GM18520 (cell line): Measurements from ENCODE around the gene VAC14.

ENCODE experiments used
- ATAC-seq: cut with Tn5 transposase; IDR thresholded peaks from one replicate; pipeline ENCODE4 v1.9.1; 2021; ENCODE audit not compliant: unreplicated experiment

VAC14 gene

DNA sequence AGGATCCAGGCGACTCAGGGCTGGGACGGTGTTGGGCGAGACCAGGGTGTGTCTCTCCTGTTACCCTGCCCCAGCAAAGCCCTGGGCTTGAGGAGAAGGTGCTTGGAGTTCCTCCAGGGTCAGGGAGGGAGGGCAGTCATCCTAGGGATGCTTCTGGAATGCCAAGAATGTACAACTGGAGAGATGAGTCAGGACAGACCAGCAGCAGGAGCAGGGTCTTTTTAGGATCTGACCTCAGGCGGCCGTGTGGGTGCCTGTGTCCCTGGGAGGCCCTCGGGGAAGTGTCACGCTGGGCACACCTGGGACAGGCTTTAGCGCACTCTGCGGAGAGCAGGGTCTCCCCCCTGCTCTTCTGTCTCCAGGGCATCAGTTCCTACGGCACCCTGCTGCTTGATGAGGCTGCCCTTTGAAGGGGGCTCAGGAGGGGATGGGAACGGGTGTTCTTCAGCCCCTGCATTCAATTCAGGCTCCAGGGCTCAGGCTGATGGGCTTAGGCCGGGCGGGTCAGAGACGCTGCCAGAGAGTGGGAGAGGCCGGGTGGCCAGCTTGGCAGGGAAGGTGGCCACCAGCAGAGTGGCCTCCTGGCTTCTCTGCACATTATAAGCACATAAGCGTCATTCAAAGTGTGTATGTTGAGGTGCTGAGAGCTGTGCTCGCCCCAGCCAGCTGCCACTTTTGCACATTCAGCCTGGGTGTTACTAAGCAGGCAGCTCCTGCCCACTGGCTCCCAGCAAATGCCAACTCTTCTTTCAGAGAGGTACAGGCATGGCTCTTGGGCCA lies 106.7 kb downstream of the VAC14 start:
- no peak for ATAC-seq

DNA sequence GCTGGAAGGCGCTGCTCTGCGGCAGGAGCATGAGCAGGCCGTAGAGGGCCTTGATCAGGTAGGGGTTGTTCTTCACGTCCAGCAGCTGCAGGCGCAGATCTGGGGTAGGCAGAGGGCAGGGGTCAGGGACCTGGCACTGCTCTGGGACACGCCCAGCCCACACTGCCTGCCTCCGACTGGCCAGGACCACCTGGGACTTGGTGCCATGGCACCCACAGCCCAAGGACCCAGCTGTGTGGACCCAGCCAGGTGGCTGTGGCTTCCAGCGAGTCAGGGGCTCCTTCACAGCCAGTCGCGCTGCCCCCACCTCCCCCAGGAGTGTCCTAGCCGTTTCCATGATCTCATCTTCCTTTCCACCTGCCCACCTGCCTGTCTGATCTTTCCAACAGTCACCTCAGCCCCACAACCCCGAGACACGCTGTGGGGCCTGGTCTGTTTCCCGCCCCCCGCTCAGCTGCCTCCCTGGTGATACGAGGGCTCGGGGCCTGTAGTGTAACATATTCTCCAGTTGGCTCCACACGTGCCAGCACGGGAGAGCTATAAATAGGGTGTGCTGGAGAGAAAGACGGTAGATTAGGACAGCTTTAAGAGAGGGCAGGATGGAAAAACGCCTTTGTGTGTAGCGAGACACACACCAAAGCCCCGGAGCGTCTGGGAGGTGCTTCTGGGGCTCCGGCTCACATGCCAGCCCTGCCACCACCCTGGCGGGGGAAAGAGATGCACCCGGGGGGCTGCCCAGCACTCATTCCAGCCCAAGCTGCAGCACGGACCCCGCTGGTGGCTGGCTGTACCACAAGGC lies 107.9 kb downstream of the VAC14 start:
- no peak for ATAC-seq

DNA sequence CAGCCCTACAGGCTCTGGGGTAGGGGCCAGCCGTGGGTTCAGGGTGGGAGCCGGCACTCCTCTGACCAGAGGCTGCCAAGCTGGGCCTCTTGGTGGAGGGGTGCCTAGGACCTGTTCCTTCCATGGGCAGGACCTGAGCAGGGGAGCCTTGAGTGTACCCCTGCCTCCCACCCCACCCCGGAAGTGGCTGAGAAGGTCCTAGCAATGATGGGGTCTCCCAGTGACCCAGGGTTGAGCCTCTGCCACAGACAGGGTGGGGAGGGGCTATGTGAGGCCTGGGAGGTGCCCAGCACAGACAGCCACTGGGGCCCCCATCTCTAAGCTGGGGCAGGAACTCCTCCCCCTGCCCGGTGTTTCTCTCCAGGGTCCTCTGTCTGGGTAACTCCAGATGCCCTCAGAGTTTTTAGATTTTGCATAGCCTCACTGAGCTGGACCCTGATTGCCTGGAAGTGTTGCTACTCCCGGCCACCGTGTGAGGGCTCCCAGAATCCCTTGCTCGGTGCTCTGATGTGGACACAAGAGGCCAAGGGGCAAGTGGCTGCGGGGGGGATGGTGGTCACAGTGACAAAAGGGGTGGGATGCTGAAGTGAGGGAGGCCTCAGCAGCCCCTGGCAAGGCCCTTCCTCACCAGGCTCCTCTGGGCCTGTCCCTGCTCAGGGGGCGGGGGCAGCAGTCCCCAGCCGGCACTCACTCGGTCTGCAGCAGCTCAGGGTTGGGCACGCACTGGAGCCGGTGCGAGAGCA lies 108.7 kb downstream of the VAC14 start:
- ATAC-seq, result no peak

DNA sequence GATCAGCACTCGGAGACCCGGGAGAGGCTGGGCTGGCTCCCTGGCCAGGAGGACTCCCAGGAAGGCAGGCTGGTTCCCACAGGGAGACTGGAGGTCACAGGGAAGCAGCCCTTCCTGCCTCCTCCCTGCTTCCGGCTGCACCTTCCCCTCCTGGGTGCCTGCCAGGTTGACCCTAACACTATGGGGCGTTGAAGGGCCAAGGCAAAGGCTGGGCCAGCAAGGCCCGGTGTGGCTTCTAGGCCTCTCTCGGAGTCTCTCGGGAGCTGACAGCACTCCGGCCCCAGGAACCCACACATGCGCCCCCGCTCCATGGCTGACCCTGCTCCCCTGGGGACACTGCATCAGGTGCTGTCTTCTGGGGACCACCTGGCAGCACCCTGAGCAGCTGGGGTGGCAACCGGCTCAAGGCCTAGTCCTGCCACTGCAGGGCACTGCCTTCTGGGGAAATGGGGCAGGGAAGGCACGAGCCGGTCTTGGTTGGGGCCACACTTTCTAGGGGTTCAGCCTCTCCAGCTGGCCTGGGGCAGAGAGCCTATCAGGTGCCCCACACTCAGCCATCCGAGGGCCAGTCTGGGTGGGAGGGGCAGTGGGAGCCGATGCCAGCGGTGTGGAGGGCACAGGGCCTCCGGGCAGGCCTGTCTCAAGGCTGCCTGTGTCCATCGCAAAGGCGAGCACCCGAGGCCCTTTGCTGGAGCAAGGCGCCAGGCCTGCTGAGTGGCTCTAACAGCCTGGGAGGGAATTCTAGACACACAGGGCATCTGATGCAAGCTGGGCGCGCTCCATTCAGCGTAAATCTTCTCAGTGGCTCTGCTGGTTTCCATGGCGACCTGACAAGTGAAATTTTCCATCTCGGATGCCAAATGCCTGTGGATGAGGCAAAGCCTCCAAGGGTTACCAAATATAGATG lies 109.5 kb downstream of the VAC14 start:
- ATAC-seq, result no peak

DNA sequence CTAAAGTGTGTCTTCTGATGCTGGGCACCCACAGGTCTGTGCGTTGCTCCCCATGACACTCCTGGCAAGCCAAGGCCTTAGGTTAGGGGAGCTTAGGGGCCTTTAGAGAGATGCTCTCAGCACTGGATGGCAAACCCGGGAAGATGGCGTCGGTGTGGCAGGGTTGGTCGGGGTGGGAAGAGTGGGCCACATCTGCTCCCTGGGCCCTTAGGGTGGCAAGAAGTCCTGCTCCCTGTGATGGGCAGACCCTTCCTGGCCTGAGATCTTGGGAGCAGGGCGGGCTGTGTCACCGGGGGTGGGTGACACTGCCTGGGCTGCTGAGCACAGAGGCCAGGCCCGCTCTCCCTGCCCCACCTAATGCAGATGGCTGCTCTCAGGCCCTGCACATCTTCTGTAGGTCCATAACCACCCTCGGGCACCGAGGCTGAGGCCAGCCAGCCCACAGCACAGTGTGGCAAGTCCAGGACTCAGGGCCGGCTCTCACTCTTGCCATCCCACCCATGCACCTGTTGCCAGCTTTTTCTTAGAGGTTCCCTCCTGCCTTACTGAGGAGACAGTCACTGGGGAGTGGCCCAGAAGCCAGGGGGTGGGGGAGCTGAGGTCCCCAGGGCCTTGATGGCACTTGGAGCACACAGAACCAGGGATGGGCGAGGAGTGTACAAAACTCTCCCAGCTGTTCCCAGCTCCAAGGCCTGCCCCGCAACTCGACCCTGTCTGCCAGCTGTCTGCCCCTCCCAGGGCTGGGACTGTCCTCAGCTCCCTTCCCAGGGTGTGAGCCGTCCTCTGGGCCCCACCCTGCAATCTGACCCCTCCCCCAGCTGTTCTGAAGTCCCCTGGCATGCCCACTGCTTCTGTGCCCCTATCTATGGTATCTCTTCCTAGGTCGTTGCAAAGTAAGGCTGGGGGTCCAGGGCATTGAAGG lies 110.7 kb downstream of the VAC14 start:
- ATAC-seq, result no peak

DNA sequence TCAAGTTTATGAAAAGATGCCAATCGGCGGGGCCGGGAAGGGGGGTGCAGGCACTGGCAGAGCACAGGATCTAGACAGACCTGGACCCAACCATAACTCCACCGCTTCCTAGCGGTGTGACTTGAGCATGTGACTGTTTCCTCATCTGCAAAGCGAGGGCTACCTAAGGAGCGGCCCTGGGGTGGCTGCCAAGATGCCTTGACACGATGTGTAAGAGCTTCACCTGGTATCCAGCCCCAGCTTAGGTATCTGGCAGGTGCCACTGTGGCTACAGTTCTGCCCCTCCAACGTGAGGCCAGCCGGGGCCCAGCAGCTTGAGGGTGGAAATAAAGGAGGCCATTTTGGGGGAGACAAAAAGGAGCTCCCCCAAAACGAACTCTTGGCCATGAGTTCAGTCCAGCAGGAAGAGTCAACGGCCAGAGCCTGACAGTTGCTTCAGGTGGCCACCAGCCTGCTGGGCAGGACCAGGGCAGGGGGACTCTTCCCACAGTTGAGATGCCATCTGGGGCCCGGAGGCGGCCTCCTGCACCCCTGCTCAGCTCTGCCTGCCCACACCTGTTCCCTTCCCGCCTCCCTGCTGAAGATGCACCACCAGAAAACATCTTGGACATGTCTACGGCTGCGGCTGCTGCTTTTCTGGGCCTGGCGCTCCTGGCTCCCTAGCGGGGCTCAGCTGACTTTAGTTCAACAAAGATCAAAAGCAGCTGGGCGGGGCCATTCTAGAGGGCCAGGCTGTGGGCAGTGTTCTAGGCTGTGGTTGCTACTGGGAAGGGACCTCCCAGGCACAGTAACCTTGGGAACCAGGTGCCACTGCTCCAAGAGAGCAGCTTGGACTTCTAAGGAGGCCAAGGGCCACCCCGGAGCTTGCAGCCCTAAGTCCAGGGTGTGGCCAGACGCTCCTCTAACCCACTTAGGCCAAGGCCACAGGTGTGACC lies 111.7 kb downstream of the VAC14 start:
- ATAC-seq, result no peak

DNA sequence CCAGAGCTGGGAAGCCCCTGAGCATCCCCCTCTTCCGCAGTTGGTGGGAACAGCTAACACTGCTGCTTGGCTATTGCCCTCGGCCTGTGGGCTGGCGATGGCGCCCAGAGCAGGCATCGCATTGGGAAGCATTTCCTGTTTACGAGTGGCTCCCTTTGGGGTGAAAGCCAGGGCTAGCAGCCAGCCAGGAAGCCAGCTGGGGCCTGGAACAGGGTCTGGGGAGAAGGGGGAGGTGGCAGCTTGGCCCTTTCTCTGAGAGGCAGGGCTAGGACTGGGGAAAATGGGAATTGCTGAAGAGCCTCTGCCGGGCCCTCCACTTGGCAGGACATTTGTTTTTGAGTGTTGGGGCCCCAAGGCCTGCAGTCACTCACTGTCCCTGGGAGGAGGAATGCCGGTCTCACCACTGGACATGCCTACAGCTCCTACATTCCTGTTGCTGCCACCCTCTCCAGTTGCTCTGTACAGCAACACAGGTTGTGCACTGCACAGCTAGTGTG lies 112.7 kb downstream of the VAC14 start:
- ATAC-seq, result no peak

DNA sequence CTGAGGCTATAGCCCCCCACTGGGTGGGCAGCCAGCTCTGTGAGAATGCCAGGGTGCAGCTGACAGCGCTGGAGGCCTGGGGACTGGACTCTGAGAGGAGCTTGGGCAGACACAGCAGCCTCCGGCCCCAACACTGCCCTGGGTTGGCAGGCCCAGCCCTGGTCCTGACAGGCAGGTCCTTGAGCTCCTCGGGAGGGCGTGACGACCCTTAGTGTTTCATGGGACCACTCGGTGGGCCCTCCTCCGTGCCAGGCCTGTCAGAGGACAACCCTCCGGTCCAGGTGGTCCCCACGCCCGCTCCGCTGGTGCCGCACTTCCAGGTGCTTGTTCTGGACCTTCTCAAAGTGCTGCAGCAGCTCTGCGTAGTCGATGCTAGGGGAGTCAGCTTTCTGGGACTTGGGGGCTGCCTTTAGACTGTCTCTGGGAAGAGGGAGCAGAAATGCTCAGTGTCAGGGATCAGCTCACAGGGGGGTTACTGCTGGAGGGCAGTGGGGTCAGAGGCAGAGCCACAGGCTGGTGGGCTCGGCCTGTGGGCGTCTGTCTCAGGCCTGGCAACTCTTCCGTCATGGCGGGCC lies 113.2 kb downstream of the VAC14 start:
- no peak for ATAC-seq

DNA sequence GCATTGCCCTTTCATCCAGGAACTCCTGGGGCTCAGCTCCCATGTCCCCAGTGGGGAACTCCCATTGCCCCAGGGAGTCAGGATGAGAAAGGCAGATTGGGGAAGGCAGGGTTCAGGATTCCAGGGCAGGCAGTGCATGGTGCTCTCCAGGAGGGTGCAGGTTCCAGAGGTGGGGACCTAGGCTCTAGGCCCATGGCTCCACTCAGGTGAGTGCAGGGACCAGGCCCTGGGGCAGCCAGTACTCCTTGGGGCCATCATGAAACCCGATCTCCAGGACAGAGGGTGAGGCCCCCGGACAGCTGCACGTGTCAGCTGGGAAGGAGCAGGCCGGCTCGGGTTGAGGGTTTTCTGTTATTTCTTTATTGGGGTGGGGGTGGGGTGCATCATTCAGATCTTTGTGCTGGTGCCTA lies 113.9 kb downstream of the VAC14 start:
- no peak for ATAC-seq

DNA sequence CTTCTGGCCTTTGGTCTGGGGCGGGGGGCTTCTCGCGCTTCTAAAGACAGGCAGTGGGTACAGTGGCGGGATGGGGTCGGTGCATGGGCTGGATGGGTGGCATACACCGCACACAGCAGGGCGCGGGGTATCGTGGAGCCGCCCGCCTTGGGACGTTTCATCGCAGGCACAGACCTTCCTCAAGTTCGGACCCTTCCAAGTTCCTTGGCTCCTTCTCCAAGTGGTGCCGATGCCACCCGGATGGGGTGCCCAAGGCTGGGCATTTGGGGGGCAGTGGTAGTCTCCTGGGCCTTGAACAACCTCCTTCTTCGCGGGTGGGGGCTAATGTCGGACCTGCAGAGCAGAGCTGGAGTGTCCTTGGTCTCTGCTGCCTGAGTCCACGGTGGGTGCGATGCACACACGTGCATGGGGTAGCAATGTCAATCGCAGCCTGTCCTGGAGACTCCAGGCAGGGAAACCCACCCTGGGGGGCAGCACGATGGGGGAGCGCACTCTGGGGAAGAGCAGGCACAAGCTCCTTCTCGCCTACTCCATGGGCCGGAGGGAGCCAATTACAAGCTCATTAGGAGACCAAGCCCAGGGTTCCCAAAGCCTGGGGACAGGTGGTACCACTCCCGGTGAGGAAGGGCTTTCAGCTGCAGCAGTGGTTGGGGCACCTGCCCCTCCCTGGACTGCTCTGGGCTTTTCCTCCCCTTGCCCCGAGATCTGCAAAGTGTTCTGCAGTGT lies 114.4 kb downstream of the VAC14 start:
- ATAC-seq, result no peak

DNA sequence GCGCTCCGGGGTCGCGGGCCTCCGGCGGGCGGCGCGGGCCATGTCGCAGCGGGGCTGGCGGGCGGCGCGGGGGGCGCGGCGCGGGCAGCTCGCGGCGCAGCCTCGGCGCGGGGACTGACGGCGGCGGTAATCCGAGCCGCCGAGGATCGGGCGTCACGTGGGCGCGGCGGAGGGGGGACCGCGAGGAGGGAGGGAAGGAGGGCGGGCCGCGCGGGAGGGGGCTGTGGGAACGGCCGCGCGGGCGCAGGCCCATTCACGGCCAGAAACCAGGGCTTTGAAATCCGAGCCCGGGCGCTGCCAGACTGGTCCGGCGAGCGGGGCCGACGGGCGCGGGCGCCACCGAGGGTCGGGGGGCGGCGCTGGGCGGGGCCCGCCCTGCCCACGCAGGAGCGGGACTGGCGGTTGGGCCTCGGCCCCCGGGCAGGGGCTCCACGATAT lies 115.0 kb downstream of the VAC14 start, which contains the start of gene MTSS2:
MTSS2 (minus strand) TSS at position 116 of the 438 bp plus-strand sequence. CDS start 262 bp downstream, outside the sequence.
- no peak for ATAC-seq

DNA sequence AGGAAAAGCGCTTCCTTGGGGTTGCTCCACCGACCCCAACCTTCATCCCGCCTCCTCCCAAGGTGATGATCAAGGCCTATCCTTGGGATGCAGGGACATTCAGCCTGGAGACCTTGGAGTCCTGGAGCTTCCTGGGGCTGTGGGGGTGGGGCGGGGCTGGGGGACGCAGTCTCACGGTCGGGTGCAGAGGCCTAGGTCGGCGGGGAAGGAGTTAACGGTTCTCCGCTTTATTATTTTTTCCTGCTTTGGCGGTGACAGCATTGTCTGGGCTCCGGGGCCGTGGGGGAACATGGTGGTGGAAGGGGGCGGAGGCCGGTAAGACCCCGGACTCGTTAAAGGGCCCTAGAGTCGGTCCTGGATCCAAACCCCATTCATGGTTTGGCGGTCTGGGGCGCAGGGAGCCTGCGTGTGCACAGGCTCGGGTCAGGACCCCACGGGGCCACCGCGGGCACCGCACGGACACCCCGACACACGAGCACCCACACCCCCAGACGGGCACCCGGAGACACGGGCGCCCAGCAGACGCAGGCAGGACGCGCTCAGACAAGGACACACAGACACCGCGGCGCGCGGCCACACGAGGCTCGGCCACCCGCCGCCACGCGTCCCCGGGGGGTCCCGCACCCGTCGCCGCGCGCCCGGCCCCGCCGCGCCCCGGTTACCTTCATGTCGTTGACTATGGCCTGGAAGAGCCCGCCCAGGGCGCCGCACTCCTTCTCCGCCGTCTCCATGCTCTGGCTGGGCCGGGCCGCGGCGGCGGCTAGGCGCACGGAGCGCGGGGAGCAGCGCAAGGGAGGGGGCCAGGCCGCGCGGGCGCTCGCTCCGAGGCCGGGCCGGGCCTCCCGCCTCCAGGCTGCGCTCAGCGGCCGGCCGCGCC lies 115.7 kb downstream of the VAC14 start:
- no peak for ATAC-seq

DNA sequence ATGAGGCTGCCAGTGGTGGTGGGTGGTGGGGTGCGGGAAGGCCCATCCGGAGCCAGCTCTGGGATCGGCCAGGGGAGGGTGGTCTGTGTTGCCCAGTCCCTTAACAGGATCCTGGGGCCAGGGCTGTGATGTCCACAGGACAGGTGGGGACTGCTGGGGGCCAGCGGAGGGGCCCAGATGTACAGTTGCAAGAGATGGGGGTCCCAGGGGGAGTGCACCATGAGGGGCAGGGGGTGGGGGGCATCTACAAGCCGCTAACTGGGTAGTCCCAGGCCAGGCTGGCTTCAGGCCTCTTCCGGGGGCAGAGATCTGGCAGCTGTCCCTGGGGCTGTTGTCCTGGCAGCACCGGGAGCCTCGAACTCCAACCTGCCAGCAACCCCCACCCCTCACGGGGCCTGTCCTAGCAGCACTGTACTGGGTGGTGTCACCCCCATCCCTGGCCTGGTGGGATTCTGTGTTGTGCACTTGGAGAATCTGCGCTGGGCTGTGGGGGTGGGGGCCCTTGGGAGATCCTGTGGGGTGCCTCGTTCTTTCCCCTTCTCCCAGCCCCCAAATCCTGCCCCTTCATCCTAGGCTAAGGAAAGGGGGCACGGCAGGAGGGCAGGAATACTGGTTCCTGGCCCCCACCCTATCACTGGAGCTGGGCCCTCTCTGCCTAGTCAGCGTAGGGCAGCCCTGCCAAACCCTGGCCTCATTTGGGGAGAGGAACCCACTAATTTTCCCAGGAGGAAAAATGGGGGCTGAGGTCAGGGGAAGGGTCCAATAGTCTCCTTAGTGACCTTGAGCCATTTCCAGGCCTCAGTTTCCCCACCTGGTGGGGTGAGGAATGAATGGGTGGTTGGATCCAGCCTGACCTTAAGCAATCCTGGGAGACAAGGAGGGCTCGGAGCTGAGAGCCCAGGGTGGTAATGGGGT lies 116.6 kb downstream of the VAC14 start:
- ATAC-seq, result no peak

DNA sequence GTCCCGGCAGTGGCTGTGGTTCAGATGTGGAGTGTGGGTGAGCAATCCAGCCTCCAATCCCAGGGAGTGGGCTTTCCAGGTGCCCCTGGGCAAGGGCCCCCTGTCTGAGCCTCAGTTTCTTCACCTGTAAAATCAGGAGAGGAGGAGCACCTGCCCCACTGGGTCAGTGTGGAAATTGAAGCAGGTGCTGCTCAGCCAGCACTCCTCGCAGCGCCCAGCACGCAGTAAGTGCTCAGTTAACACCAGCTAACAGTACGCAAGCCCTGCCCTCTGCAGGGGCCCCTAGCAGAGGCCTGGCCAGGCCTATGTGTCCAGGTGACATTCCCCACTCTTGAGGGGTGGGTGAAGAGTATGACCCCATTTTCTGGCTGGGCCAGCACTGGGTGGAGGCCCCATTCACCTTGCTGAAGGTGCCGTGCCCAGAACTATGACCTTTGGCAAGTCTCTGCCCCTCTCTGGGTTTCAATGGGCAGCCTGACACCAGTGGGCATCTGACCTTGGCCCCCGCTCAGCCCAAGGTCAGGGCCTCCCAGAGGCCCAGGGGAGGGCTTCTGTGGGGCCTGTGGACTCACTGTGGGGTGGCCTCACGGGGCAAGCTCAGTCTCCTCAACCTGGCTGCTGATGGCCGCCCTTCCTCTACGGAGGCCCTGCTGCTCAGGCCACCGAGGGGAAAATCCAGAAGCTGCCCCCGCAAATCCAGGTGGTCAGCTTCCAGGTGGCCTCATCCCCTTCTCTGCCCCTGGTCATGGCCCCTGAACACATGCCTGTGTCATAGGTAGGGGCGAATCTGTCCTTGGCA lies 117.6 kb downstream of the VAC14 start:
- no peak for ATAC-seq
